ENCODE measurements around the gene DENND6B. TPM values are rescaled to one million over a fixed set of nuclear protein-coding genes. Genes with fewer than 3 reads are reported as not detected.

Gene DENND6B
- total RNA-seq, 3 donors from 2014 or later: 1.8 to 6.9 (median 5.4) TPM

GRCh38 chr22:50317674-50318073, 9.1 kb downstream of the DENND6B start:
- H3K27me3 ChIP-seq: no peaks in the 10 kb centered on the region
- intact Hi-C loops (cut with DNase I; ENCODE audit: low total_unique reads): no loop called here
- H3K9me3 ChIP-seq: no peaks in the 10 kb centered on the region
- H3K36me3 ChIP-seq: no peaks in the 10 kb centered on the region
- no peak overlapping the region for H3K4me3 ChIP-seq
- TF ChIP-seq POLR2AphosphoS5 (IDR thresholded peaks at IDR 0.05): no peak
- TF ChIP-seq CTCF (IDR thresholded peaks at IDR 0.05): no peak
- TF ChIP-seq POLR2A (IDR thresholded peaks at IDR 0.05): no peak
- DNase-seq (ENCODE audit: low spot score in 2 of 2): no peak
- H3K27ac ChIP-seq: no peak overlapping the region
- H3K4me1 ChIP-seq: no peaks in the 10 kb centered on the region

DNA sequence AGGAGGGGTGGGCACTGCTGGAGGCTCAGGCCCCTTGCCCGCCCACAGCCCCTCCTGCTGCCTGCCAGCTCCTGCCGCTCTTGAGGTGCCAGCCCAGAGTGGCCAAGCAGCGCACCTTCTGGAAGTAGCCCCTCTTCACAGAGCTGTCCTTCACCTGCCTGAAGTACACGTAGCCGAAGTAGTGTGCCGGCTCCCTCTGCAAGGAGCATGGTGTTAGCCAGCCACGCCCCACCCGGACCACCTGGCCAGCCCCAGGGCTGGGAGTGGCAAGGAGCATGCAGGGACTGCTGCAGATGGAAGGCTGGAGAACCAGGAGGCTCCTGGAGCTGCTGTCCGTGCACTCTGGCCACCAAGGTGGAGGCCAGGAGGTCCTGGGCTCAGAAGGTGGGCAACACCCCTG, 9.6 kb downstream of the DENND6B start:
- no peaks in the 10 kb centered on the region for H3K4me1 ChIP-seq
- no peak overlapping the region for H3K27ac ChIP-seq
- no peaks in the 10 kb centered on the region for H3K27me3 ChIP-seq
- no peak overlapping the region for H3K4me3 ChIP-seq
- no peaks in the 10 kb centered on the region for H3K36me3 ChIP-seq
- H3K9me3 ChIP-seq: no peaks in the 10 kb centered on the region
- intact Hi-C loops (cut with DNase I; ENCODE audit: low total_unique reads): no loop called here
- TF ChIP-seq CTCF (IDR thresholded peaks at IDR 0.05) (no peak), POLR2AphosphoS5 (IDR thresholded peaks at IDR 0.05) (no peak), POLR2A (IDR thresholded peaks at IDR 0.05) (no peak)
- DNase-seq (ENCODE audit: low spot score in 2 of 2): no peak

GRCh38 chr22:50316114-50317065, 10.4 kb downstream of the DENND6B start:
- H3K36me3 ChIP-seq: no peaks in the 10 kb centered on the region
- no peak overlapping the region for H3K4me3 ChIP-seq
- no peaks in the 10 kb centered on the region for H3K9me3 ChIP-seq
- intact Hi-C loops (cut with DNase I; ENCODE audit: low total_unique reads): no loop called here
- H3K27ac ChIP-seq: no peak overlapping the region
- TF ChIP-seq POLR2AphosphoS5 (IDR thresholded peaks at IDR 0.05) (no peak), POLR2A (IDR thresholded peaks at IDR 0.05) (no peak), CTCF (IDR thresholded peaks at IDR 0.05) (no peak)
- no peaks in the 10 kb centered on the region for H3K27me3 ChIP-seq
- H3K4me1 ChIP-seq: no peaks in the 10 kb centered on the region
- no peak for DNase-seq (ENCODE audit: low spot score in 2 of 2)

DNA sequence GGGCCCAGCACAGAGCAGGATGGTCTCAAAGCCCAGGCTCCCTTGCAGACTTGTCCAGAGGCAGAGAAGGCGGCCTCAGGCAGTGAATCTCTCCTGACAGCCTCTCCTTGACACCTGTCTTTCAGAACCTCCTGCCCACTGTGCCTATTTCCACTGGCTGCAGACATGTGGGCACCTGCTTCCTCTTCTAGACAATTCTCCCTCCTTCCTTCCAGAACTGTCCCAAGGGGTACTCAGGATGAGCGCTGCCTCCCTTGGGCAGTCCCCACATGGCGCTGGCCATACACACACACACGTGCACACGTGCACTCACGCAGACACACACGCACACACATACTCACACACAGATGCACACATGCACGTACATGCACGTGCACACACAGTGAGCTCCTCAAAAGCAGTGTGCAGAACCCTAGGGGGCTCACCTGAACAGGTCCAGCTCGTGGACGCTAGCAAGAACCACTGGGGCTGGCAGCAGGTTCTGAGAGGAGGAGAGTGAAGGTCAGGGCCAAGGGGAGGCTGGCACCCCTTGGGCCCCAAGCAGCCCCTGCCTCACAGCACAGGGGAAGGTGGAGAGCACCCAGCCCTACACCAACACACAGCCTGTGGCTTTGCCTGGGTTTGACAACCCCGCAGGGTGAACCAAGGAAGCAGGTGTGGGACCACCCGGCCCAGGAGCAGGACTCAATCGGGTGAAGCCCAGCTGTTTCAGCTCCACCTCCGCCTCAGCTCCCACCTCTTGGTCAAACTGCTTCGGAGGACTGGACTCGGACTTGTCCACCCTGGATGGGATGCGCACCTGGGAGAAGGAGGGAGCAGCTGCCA, 11.3 kb downstream of the DENND6B start:
- no peak for DNase-seq (ENCODE audit: low spot score in 2 of 2)
- Histone ChIP-seq H3K27me3 (no peaks in the 10 kb centered on the region), H3K9me3 (no peaks in the 10 kb centered on the region), H3K4me1 (no peaks in the 10 kb centered on the region), H3K27ac (no peak overlapping the region), H3K4me3 (no peak overlapping the region), H3K36me3 (no peaks in the 10 kb centered on the region)
- intact Hi-C loops (cut with DNase I; ENCODE audit: low total_unique reads): no loop called here
- TF ChIP-seq POLR2AphosphoS5 (IDR thresholded peaks at IDR 0.05) (no peak), POLR2A (IDR thresholded peaks at IDR 0.05) (no peak), CTCF (IDR thresholded peaks at IDR 0.05) (no peak)
